Activated T-cell treated with anti-CD3 and anti-CD28 coated beads, Interleukin-2, amount 50 U/mL, for 72 hours (primary cell): ENCODE measurements around the gene KDM3A. TPM values are rescaled to one million over a fixed set of nuclear protein-coding genes. Genes with fewer than 3 reads are reported as not detected.
A peak's percentile ranks its signal among the peaks of the same experiment; 100 is the strongest.

Experiments
- ATAC-seq, 2 donors: fragments of 150-1000 bp; cut with Tn5 transposase; replicated peaks in 1 of 2; 2 replicates each; pipeline ENCODE4 v1.10.0; 2021; ENCODE audit warnings: moderate library complexity in 2 of 2, mild to moderate bottlenecking in 1 of 2
- DNase-seq, 2 donors: peaks; one replicate each; pipeline ENCODE4 v3.0.0; 2021 to 2022; ENCODE audit warnings: mixed read lengths in 1 of 2
- H3K27ac Mint-ChIP-seq: one replicate; pipeline ENCODE4 v1.8.0; 2022; ENCODE audit warnings: mild to moderate bottlenecking, moderate library complexity, mixed read lengths
- H3K27me3 Mint-ChIP-seq: one replicate; pipeline ENCODE4 v1.8.0; 2022; ENCODE audit warnings: low read depth, mixed read lengths
- H3K36me3 Mint-ChIP-seq, 2 donors: one replicate each; pipeline ENCODE4 v1.8.0; 2022; ENCODE audit warnings: mixed read lengths in 2 of 2, mild to moderate bottlenecking in 1 of 2; ENCODE audit not compliant: insufficient read depth in 2 of 2
- H3K4me1 Mint-ChIP-seq: one replicate; pipeline ENCODE4 v1.8.0; 2022; ENCODE audit warnings: low read depth, mixed read lengths
- H3K4me3 Mint-ChIP-seq, 2 donors: one replicate each; pipeline ENCODE4 v1.8.0; 2022; ENCODE audit warnings: mild to moderate bottlenecking in 2 of 2, mixed read lengths in 2 of 2, moderate library complexity in 2 of 2
- H3K9me3 Mint-ChIP-seq, 2 donors: one replicate each; pipeline ENCODE4 v1.8.0; 2022; ENCODE audit warnings: mixed read lengths in 2 of 2
- total RNA-seq, 2 donors: library from RNA; stranded (reverse); gene quantifications; one replicate each; pipeline ENCODE4 v1.2.3, GENCODE V29; 2022

KDM3A gene
- total RNA-seq: 10 to 100 TPM; 61.2 to 66.8 TPM

- Mint-ChIP-seq H3K36me3 (peaks cover 15 to 46% of the 10 kb centered on the region in 2 donors), H3K27ac (peak within 1 kb of the TSS; percentile 97), H3K27me3 (no peaks in the 10 kb centered on the region), H3K4me1 (peaks cover 46% of the 10 kb centered on the region), H3K4me3 (peak within 1 kb of the TSS; percentile 96), H3K9me3 (peaks cover 8 to 12% of the 10 kb centered on the region in 2 donors)
- DNase-seq (peak; percentile 99), ATAC-seq (peak; percentile 85 to 87)
These were observed at the start of gene KDM3A for GRCh38 chr2:86440631-86441391. KDM3A (plus strand) TSS chr2:86441371; CDS start chr2:86442048, 677 bp downstream.

GRCh38 chr2:86392873-86393518 is 48.2 kb upstream of the KDM3A start:
- Mint-ChIP-seq H3K4me1 (peaks cover 16% of the 10 kb centered on the region), H3K27ac (no peak overlapping the region), H3K9me3 (no peaks in the 10 kb centered on the region), H3K4me3 (no peak overlapping the region), H3K27me3 (no peaks in the 10 kb centered on the region), H3K36me3 (no peaks in the 10 kb centered on the region)
- no peak for ATAC-seq
- DNase-seq: no peak

- Mint-ChIP-seq H3K4me3 (peak overlapping the region; percentile 30 to 43), H3K27me3 (no peaks in the 10 kb centered on the region)
- peak in 1 of 2 donors; percentile 7 for DNase-seq
These were observed 47.4 kb upstream of the KDM3A start for GRCh38 chr2:86393521-86394491.

GRCh38 chr2:86396291-86396785 is 44.8 kb upstream of the KDM3A start:
- Mint-ChIP-seq H3K4me3 (no peak overlapping the region), H3K9me3 (peaks cover 0 to 1% of the 10 kb centered on the region in 2 donors), H3K27me3 (no peaks in the 10 kb centered on the region), H3K36me3 (no peaks in the 10 kb centered on the region), H3K27ac (no peak overlapping the region), H3K4me1 (peaks cover 16% of the 10 kb centered on the region)
- ATAC-seq (no peak), DNase-seq (no peak)

More at GRCh38 chr2:86393521-86394491, 47.4 kb upstream of the KDM3A start:
- H3K9me3 Mint-ChIP-seq: no peaks in the 10 kb centered on the region
- H3K36me3 Mint-ChIP-seq: no peaks in the 10 kb centered on the region
- H3K27ac Mint-ChIP-seq: peak overlapping the region; percentile 56
- peaks cover 16% of the 10 kb centered on the region for H3K4me1 Mint-ChIP-seq
- peak; percentile 59 to 65 for ATAC-seq

- Mint-ChIP-seq H3K9me3 (peaks cover under 1 to 1% of the 10 kb centered on the region in 2 donors), H3K27ac (no peak overlapping the region), H3K4me1 (peaks cover 14% of the 10 kb centered on the region), H3K27me3 (no peaks in the 10 kb centered on the region), H3K36me3 (no peaks in the 10 kb centered on the region), H3K4me3 (no peak overlapping the region)
- DNase-seq (no peak), ATAC-seq (no peak)
These were observed 43.2 kb upstream of the KDM3A start for GRCh38 chr2:86397986-86398385.

GRCh38 chr2:86398500-86399474 is 42.4 kb upstream of the KDM3A start:
- ATAC-seq (no peak), DNase-seq (no peak)
- Mint-ChIP-seq H3K36me3 (no peaks in the 10 kb centered on the region), H3K27ac (no peak overlapping the region), H3K4me3 (no peak overlapping the region), H3K27me3 (no peaks in the 10 kb centered on the region), H3K4me1 (peaks cover 6% of the 10 kb centered on the region), H3K9me3 (peaks cover 1 to 2% of the 10 kb centered on the region in 2 donors)

GRCh38 chr2:86400321-86400720 is 40.9 kb upstream of the KDM3A start:
- Mint-ChIP-seq H3K4me3 (no peak overlapping the region), H3K36me3 (no peaks in the 10 kb centered on the region), H3K9me3 (peaks cover 1 to 2% of the 10 kb centered on the region in 2 donors), H3K27ac (no peak overlapping the region), H3K4me1 (no peaks in the 10 kb centered on the region), H3K27me3 (no peaks in the 10 kb centered on the region)
- ATAC-seq (no peak), DNase-seq (no peak)

- no peak overlapping the region for H3K4me3 Mint-ChIP-seq
- H3K4me1 Mint-ChIP-seq: peaks cover 8% of the 10 kb centered on the region
- peaks cover 16% of the 10 kb centered on the region for H3K27me3 Mint-ChIP-seq
- DNase-seq: no peak
- H3K36me3 Mint-ChIP-seq: peaks cover 2 to 3% of the 10 kb centered on the region in 2 donors
- peaks cover 2 to 4% of the 10 kb centered on the region in 2 donors for H3K9me3 Mint-ChIP-seq
- ATAC-seq: no peak
- H3K27ac Mint-ChIP-seq: no peak overlapping the region
These were observed 30.6 kb upstream of the KDM3A start for GRCh38 chr2:86410581-86410980.

GRCh38 chr2:86411396-86411795 is 29.8 kb upstream of the KDM3A start:
- Mint-ChIP-seq H3K27ac (no peak overlapping the region), H3K36me3 (peaks cover 2 to 3% of the 10 kb centered on the region in 2 donors), H3K27me3 (peaks cover 21% of the 10 kb centered on the region), H3K4me3 (no peak overlapping the region), H3K4me1 (peaks cover 8% of the 10 kb centered on the region), H3K9me3 (peaks cover 2 to 4% of the 10 kb centered on the region in 2 donors)
- ATAC-seq (no peak), DNase-seq (no peak)

- Mint-ChIP-seq H3K4me3 (no peak overlapping the region), H3K36me3 (peaks cover 2 to 3% of the 10 kb centered on the region in 2 donors), H3K4me1 (peaks cover 8% of the 10 kb centered on the region), H3K9me3 (peaks cover 2 to 4% of the 10 kb centered on the region in 2 donors), H3K27ac (peak overlapping the region; percentile 21), H3K27me3 (peaks cover 21% of the 10 kb centered on the region)
- ATAC-seq: no peak
- DNase-seq: no peak
These were observed 29.2 kb upstream of the KDM3A start for GRCh38 chr2:86412007-86412406.

GRCh38 chr2:86413296-86414094 is 27.7 kb upstream of the KDM3A start:
- no peak for ATAC-seq
- Mint-ChIP-seq H3K36me3 (peaks cover 2 to 3% of the 10 kb centered on the region in 2 donors), H3K4me3 (no peak overlapping the region), H3K9me3 (peaks cover 2 to 4% of the 10 kb centered on the region in 2 donors), H3K27me3 (peaks cover 21% of the 10 kb centered on the region), H3K27ac (no peak overlapping the region), H3K4me1 (peaks cover 8% of the 10 kb centered on the region)
- DNase-seq: no peak
